SK-N-SH treated with all-trans-retinoic acid at 6 μM for 48 hours (cell line): Measurements from ENCODE around the gene ASPRV1.
A peak's percentile ranks its signal among the peaks of the same experiment; 100 is the strongest.

ENCODE experiments used
- ATAC-seq: fragments of 200-7000 bp; cut with Tn5 transposase; 3 replicates; pipeline ENCODE4 v1.9.1; 2020; ENCODE audit warnings: mild to moderate bottlenecking, moderate library complexity
- CREB5 ChIP-seq: fragments of 250-450 bp; sonication (Bioruptor Pico); IDR thresholded peaks from 2 replicates; pipeline ENCODE4 v1.5.1; 2020; ENCODE audit warnings: low read depth, mild to moderate bottlenecking, moderate library complexity
- CSDC2 ChIP-seq: fragments of 250-450 bp; sonication (Bioruptor Pico); IDR thresholded peaks from 2 replicates; pipeline ENCODE4 v1.5.0; 2020; ENCODE audit warnings: mild to moderate bottlenecking, moderate library complexity
- CSRNP3 ChIP-seq: fragments of 250-450 bp; sonication (Bioruptor Pico); IDR thresholded peaks from 2 replicates; pipeline ENCODE4 v1.5.1; 2021; ENCODE audit warnings: mild to moderate bottlenecking, moderate library complexity
- GLIS3 ChIP-seq: fragments of 250-450 bp; sonication (Bioruptor Pico); IDR thresholded peaks from 2 replicates; pipeline ENCODE4 v1.5.0; 2020; ENCODE audit warnings: mild to moderate bottlenecking, moderate library complexity
- ISL1 ChIP-seq: fragments of 250-450 bp; sonication (Bioruptor Pico); IDR thresholded peaks from 2 replicates; pipeline ENCODE4 v2.1.2; 2022; ENCODE audit warnings: mild to moderate bottlenecking, moderate library complexity
- OSR1 ChIP-seq: fragments of 250-450 bp; sonication (Bioruptor Pico); IDR thresholded peaks from 2 replicates; pipeline ENCODE4 v1.8.0; 2022; ENCODE audit warnings: moderate library complexity, mild to moderate bottlenecking, inconsistent platforms
- PATZ1 ChIP-seq: fragments of 250-450 bp; sonication (Bioruptor Pico); IDR thresholded peaks from 2 replicates; pipeline ENCODE4 v1.8.0; 2020; ENCODE audit warnings: mild to moderate bottlenecking, moderate library complexity, borderline replicate concordance
- POU6F1 ChIP-seq: fragments of 250-450 bp; sonication (Bioruptor Pico); IDR thresholded peaks from 2 replicates; pipeline ENCODE4 v1.8.0; 2021; ENCODE audit warnings: low read depth, mild to moderate bottlenecking, moderate library complexity, borderline replicate concordance
- PPARA ChIP-seq: fragments of 250-450 bp; sonication (Bioruptor Pico); IDR thresholded peaks from 2 replicates; pipeline ENCODE4 v1.5.0; 2020; ENCODE audit warnings: mild to moderate bottlenecking, borderline replicate concordance
- RARB ChIP-seq: fragments of 250-450 bp; sonication (Bioruptor Pico); IDR thresholded peaks from 2 replicates; pipeline ENCODE4 v1.8.0; 2021; ENCODE audit warnings: mild to moderate bottlenecking, moderate library complexity
- TCF4 ChIP-seq: fragments of 250-450 bp; sonication (Bioruptor Pico); IDR thresholded peaks from 2 replicates; pipeline ENCODE4 v1.8.0; 2021; ENCODE audit warnings: mild to moderate bottlenecking, moderate library complexity, borderline replicate concordance
- TOX ChIP-seq: fragments of 250-450 bp; sonication (Bioruptor Pico); IDR thresholded peaks from 2 replicates; pipeline ENCODE4 v1.8.0; 2021; ENCODE audit warnings: mild to moderate bottlenecking, moderate library complexity, borderline replicate concordance
- TSHZ2 ChIP-seq: fragments of 250-450 bp; sonication (Bioruptor Pico); IDR thresholded peaks from 2 replicates; pipeline ENCODE4 v1.5.0; 2020; ENCODE audit warnings: mild to moderate bottlenecking, moderate library complexity
- ZC3H10 ChIP-seq: fragments of 250-450 bp; sonication (Bioruptor Pico); IDR thresholded peaks from 2 replicates; pipeline ENCODE4 v1.5.1; 2021; ENCODE audit warnings: mild to moderate bottlenecking, moderate library complexity
- ZFP3 ChIP-seq: fragments of 250-450 bp; sonication (Bioruptor Pico); IDR thresholded peaks from 2 replicates; pipeline ENCODE4 v1.5.0; 2020; ENCODE audit warnings: mild to moderate bottlenecking, moderate library complexity
- ZFP30 ChIP-seq: fragments of 450-650 bp; formaldehyde crosslinking; IDR thresholded peaks from 2 replicates; pipeline ENCODE4 v1.5.0; 2022; ENCODE audit warnings: mild to moderate bottlenecking, moderate library complexity
- ZNF70 ChIP-seq: fragments of 450-650 bp; formaldehyde crosslinking; IDR thresholded peaks from 2 replicates; pipeline ENCODE4 v1.5.0; 2020; ENCODE audit warnings: mild to moderate bottlenecking, moderate library complexity
- ZNF8 ChIP-seq: fragments of 450-650 bp; formaldehyde crosslinking; IDR thresholded peaks from 2 replicates; pipeline ENCODE4 v1.5.0; 2020; ENCODE audit warnings: mild to moderate bottlenecking, moderate library complexity

Gene ASPRV1

GRCh38 chr2:69993048-69993565 is 31.7 kb upstream of the ASPRV1 start:
- no peak for ATAC-seq
- no peak for TF ChIP-seq ZC3H10 (CRISPR knock-in tag)
- no peak for TF ChIP-seq PATZ1 (CRISPR knock-in tag)
- no peak for TF ChIP-seq RARB (CRISPR knock-in tag)
- TF ChIP-seq CSRNP3 (CRISPR knock-in tag), result no peak
- no peak for TF ChIP-seq CSDC2
- no peak for TF ChIP-seq TCF4
- TF ChIP-seq POU6F1 (CRISPR knock-in tag), result no peak
- no peak for TF ChIP-seq GLIS3 (CRISPR knock-in tag)
- no peak for TF ChIP-seq OSR1 (CRISPR knock-in tag)
- no peak for TF ChIP-seq TOX
- no peak for TF ChIP-seq ISL1 (CRISPR knock-in tag)
- TF ChIP-seq ZFP3 (CRISPR knock-in tag), result no peak
- no peak for TF ChIP-seq TSHZ2
- no peak for TF ChIP-seq CREB5 (CRISPR knock-in tag)
- no peak for TF ChIP-seq PPARA
- no peak for TF ChIP-seq ZNF8 (CRISPR knock-in tag)

- ATAC-seq, result no peak
- TF ChIP-seq CSRNP3 (CRISPR knock-in tag) (no peak), TSHZ2 (no peak), RARB (CRISPR knock-in tag) (no peak), ZNF70 (CRISPR knock-in tag) (no peak), TOX (no peak), ZNF8 (CRISPR knock-in tag) (no peak), ZFP3 (CRISPR knock-in tag) (peak; percentile 81), ZFP30 (CRISPR knock-in tag) (no peak)
Observed at GRCh38 chr2:69992310-69993047, 31.0 kb upstream of the ASPRV1 start.
